Right lobe of liver (tissue), 4 donors: ENCODE results near the gene SLFN12.

ENCODE experiments used
- CTCF ChIP-seq, 4 donors: fragments of 200-600 bp in 3 of 4; fragments of 450-650 bp in 1 of 4; IDR thresholded peaks; one replicate each; pipeline versions ENCODE4 v1.5.1 to v1.8.0; 2016 to 2022; ENCODE audit warnings: antibody characterized with exemption in 4 of 4, mild to moderate bottlenecking in 2 of 4
- POLR2A ChIP-seq: fragments of 450-650 bp; IDR thresholded peaks from one replicate; pipeline ENCODE4 v1.6.1; 2017; ENCODE audit warnings: antibody characterized with exemption, mild to moderate bottlenecking
- donor health status: DM: no; HTN: no; CAD: no.
- donor health status: DM: no; HTN: no; CAD: no.
- donor health status: DM: no; HTN: yes; CAD: no.

GRCh38 chr17:35376245-35376644 lies 56.1 kb downstream of the SLFN12 start:
- TF ChIP-seq CTCF (IDR thresholded peaks at IDR 0.05) (no peak), POLR2A (no peak)
